K562 (cell line): ENCODE results near the gene SYF2. TPM values are rescaled to one million over a fixed set of nuclear protein-coding genes. Genes with fewer than 3 reads are reported as not detected.
"Not testable (repeated sequence)": the region's sequence is repeated elsewhere in the genome, so short reads cannot be mapped to it uniquely, and the experiment has no call there.

Experiments used
- ATAC-seq: fragments of 200-7000 bp; cut with Tn5 transposase; 3 replicates; pipeline ENCODE4 v1.9.1; 2020; ENCODE audit warnings: moderate library complexity
- BruUV-seq: library from RNA; stranded (reverse); fragments of 400-500 nt; replicated peaks from 2 replicates; lab custom pipeline; 2021; lab: Mats Ljungman, UMichigan
- CTCF ChIA-PET: fragments of 300-600 bp; formaldehyde crosslinking; extraction: SDS; loops from one replicate; lab custom pipeline; 2021; ENCODE audit warnings: low intra/inter-chr PET ratio; lab: Yijun Ruan, JAX
- POLR2A ChIA-PET: fragments of 300-600, 350-650 bp; sonication (Branson Sonifier 250); formaldehyde crosslinking; extraction: SDS; loops from one replicate; lab custom pipeline; 2021; ENCODE audit warnings: antibody characterized with exemption, inconsistent platforms; lab: Yijun Ruan, JAX
- DNase-seq, 4 experiments: peaks; one replicate each; pipeline versions ENCODE4 v3.0.0 to v3.0.0-alpha.2; 2011 to 2018; ENCODE audit warnings: low spot score in 3 of 4, mixed read lengths in 3 of 4; ENCODE audit errors: extremely low read depth in 1 of 4
- FAIRE-seq: peaks from 2 replicates; lab custom pipeline; 2011; peaks lifted over from hg19 to GRCh38; lab: Jason Lieb, UNC
- H2AFZ ChIP-seq: 2 replicates; pipeline ENCODE4 v1.6.0; 2011; ENCODE audit warnings: low read depth, low read length, control low read depth, inconsistent platforms
- H3K27ac ChIP-seq: fragments of 200-600 bp; 3 replicates; pipeline ENCODE4 v1.8.0; 2011; ENCODE audit warnings: low read depth, mild to moderate bottlenecking, control low read depth, inconsistent platforms, low read length, moderate library complexity, mixed read lengths; ENCODE audit errors: extremely low read depth
- H3K27me3 ChIP-seq, 2 experiments: fragments of 300-600 bp in 1 of 2; 2 replicates in 1 of 2; 3 replicates in 1 of 2; pipeline versions ENCODE4 v1.6.0 to v1.8.0; 2011; ENCODE audit warnings: inconsistent platforms in 2 of 2, low read length in 2 of 2, mild to moderate bottlenecking in 1 of 2, mixed read lengths in 1 of 2, moderate library complexity in 1 of 2; ENCODE audit not compliant: control insufficient read depth in 2 of 2, insufficient read depth in 2 of 2
- H3K36me3 ChIP-seq: fragments of 300-600 bp; 3 replicates; pipeline ENCODE4 v1.8.0; 2011; ENCODE audit warnings: mild to moderate bottlenecking, low read length, inconsistent platforms; ENCODE audit not compliant: control insufficient read depth, insufficient read depth
- H3K4me1 ChIP-seq, 2 experiments: fragments of 200-600 bp in 1 of 2; replicated peaks in 1 of 2; 2 replicates in 1 of 2; 3 replicates in 1 of 2; pipeline versions ENCODE4 v1.5.1 to v1.8.0; 2011; ENCODE audit warnings: inconsistent platforms in 2 of 2, low read length in 2 of 2, mild to moderate bottlenecking in 1 of 2, mixed read lengths in 1 of 2, moderate library complexity in 1 of 2; ENCODE audit not compliant: control insufficient read depth in 2 of 2, insufficient read depth in 2 of 2
- H3K4me2 ChIP-seq: 2 replicates; pipeline ENCODE4 v1.6.1; 2011; ENCODE audit warnings: low read length, control low read depth, inconsistent platforms, mixed read lengths; ENCODE audit not compliant: insufficient read depth
- H3K4me3 ChIP-seq: fragments of 200-600 bp; sonication (generic), shearing (Covaris generic); 2 replicates; pipeline ENCODE4 v1.5.1; 2016; ENCODE audit warnings: control low read depth, inconsistent platforms
- H3K79me2 ChIP-seq: fragments of 200-600 bp; 3 replicates; pipeline ENCODE4 v1.8.0; 2011; ENCODE audit warnings: low read length, inconsistent platforms; ENCODE audit not compliant: control insufficient read depth, insufficient read depth
- H3K9ac ChIP-seq, 2 experiments: 2 replicates each; pipeline versions ENCODE4 v1.6.0 to v1.6.1; 2011; ENCODE audit warnings: low read depth in 2 of 2, low read length in 2 of 2, control low read depth in 1 of 2, inconsistent platforms in 1 of 2, mild to moderate bottlenecking in 1 of 2, mixed read lengths in 1 of 2; ENCODE audit not compliant: insufficient read depth in 1 of 2
- H3K9me1 ChIP-seq: one replicate; pipeline ENCODE4 v1.6.0; 2011; ENCODE audit warnings: inconsistent platforms, mild to moderate bottlenecking, low read length, moderate library complexity; ENCODE audit not compliant: control insufficient read depth, insufficient read depth
- H3K9me3 ChIP-seq: replicated peaks from 2 replicates; pipeline ENCODE4 v1.5.1; 2011; ENCODE audit warnings: low read depth, low read length, inconsistent platforms; ENCODE audit not compliant: control insufficient read depth, insufficient read depth
- H4K20me1 ChIP-seq: replicated peaks from 2 replicates; pipeline ENCODE4 v1.6.1; 2011; ENCODE audit warnings: low read length, inconsistent platforms, mixed read lengths; ENCODE audit not compliant: control insufficient read depth, insufficient read depth
- DACH1 ChIP-seq: fragments of 450-650 bp; IDR thresholded peaks from 2 replicates; pipeline ENCODE4 v1.6.1; 2018; ENCODE audit not compliant: partially characterized antibody
- E2F8 ChIP-seq: fragments of 450-650 bp; IDR thresholded peaks from 2 replicates; pipeline ENCODE4 v1.7.1; 2018; ENCODE audit warnings: mild to moderate bottlenecking, low read depth; ENCODE audit not compliant: partially characterized antibody
- HDAC1 ChIP-seq, 2 experiments: fragments of 450-650 bp; IDR thresholded peaks; 2 replicates each; pipeline ENCODE4 v1.6.1; 2016 to 2017; ENCODE audit warnings: inconsistent platforms in 1 of 2, mild to moderate bottlenecking in 1 of 2, moderate library complexity in 1 of 2
- L3MBTL2 ChIP-seq: fragments of 450-650 bp; IDR thresholded peaks from 2 replicates; pipeline ENCODE4 v1.6.1; 2016; ENCODE audit warnings: mild to moderate bottlenecking, moderate library complexity
- MNT ChIP-seq, 2 experiments: fragments of 450-650 bp; conservative IDR thresholded peaks; 2 replicates each; pipeline ENCODE4 v1.6.1; 2017; ENCODE audit warnings: mild to moderate bottlenecking in 2 of 2, moderate library complexity in 2 of 2
- WGBS: fragments of 100-300 bp; shearing (Covaris generic); methylation state at CpG from one replicate; pipeline ENCODE4 v1.1.6; 2016; ENCODE audit warnings: low coverage, mixed read lengths; ENCODE audit not compliant: insufficient coverage; ENCODE audit errors: missing lambda C conversion rate; 5-methylcytosine and 5-hydroxymethylcytosine counted together
- in situ Hi-C: fragments of 300-500 bp; cut with MboI; formaldehyde crosslinking; loops from 4 replicates; pipeline ENCODE4 v1.15.0; 2018; ENCODE audit warnings: inconsistent platforms, mixed read lengths
- intact Hi-C: fragments of 100-400 bp; cut with micrococcal nuclease; formaldehyde crosslinking; loops from 2 replicates; pipeline ENCODE4 v1.14.2; 2022
- polyA plus RNA-seq, 8 experiments: library from polyadenylated mRNA; depleted of rRNA in 4 of 8; stranded (reverse) in 5 of 8; unstranded in 3 of 8; fragments of >200 nt; fragmentation: Nextera tagmentation in 2 of 8; fragmentation: Illumina TruSeq in 1 of 8; extraction: Ambion mirVana in 2 of 8; extraction: Trizol in 1 of 8; gene quantifications; 2 replicates each; pipeline versions ENCODE4 v1.2.1 to v1.2.3, GENCODE V29; 2011 to 2014; ENCODE audit warnings: inconsistent platforms in 1 of 8, missing spikeins in 1 of 8
- total RNA-seq, 7 experiments: library from RNA; depleted of rRNA in 6 of 7; stranded (reverse); fragments of >200 nt in 6 of 7; fragmentation: Illumina TruSeq in 2 of 7; extraction: Trizol in 2 of 7; gene quantifications; 2 replicates each; pipeline versions ENCODE4 v1.2.1 to v1.2.3, GENCODE V29; 2011 to 2021; ENCODE audit warnings: low replicate concordance in 1 of 7
- TF ChIP-seq, protein P1 (sequence below): fragments of 450-650 bp; IDR thresholded peaks from 2 replicates; pipeline ENCODE4 v1.6.1; 2016
- TF ChIP-seq, protein P2 (sequence below), 3 experiments: IDR thresholded peaks in 2 of 3; conservative IDR thresholded peaks in 1 of 3; 2 replicates each; pipeline ENCODE4 v1.5.1; 2011 to 2012; ENCODE audit warnings: low read length in 3 of 3, mild to moderate bottlenecking in 3 of 3, control low read depth in 2 of 3, improper control_type of control experiment in 1 of 3, inconsistent platforms in 1 of 3, low read depth in 1 of 3, mixed read lengths in 1 of 3, moderate library complexity in 1 of 3; ENCODE audit not compliant: insufficient read depth in 2 of 3

The SYF2 gene
- total and polyA plus RNA-seq, 9 of the 15 experiments (the other 6 are each of a cell fraction or from before 2014, with no cell fraction given): 20.9 to 69.0 (median 43.2) TPM

GRCh38 chr1:25266554-25267287 is 34.4 kb upstream of the SYF2 start:
- intact Hi-C loops, H4K20me1 ChIP-seq, H3K9me1 ChIP-seq, H3K9me3 ChIP-seq, in situ Hi-C loops, FAIRE-seq, H3K36me3 ChIP-seq, H3K27me3 ChIP-seq, BruUV-seq, H3K79me2 ChIP-seq, DNase-seq, POLR2A ChIA-PET, H3K4me1 ChIP-seq, CTCF ChIA-PET: not testable (repeated sequence)
- peak overlapping the region; percentile 69 for H3K27ac ChIP-seq
- peak; percentile 91 for ATAC-seq
- peak overlapping the region; percentile 61 to 79 for H3K9ac ChIP-seq
- peak overlapping the region; percentile 50 for H3K4me3 ChIP-seq
- peak overlapping the region; percentile 79 for H3K4me2 ChIP-seq
- 0% methylated on average over 4 of the region's 45 CpGs for WGBS
- peak overlapping the region; percentile 63; the same call in 1 of the 2 replicates for H2AFZ ChIP-seq
- TF ChIP-seq E2F8: peak; percentile 41
- TF ChIP-seq, protein P1, sequence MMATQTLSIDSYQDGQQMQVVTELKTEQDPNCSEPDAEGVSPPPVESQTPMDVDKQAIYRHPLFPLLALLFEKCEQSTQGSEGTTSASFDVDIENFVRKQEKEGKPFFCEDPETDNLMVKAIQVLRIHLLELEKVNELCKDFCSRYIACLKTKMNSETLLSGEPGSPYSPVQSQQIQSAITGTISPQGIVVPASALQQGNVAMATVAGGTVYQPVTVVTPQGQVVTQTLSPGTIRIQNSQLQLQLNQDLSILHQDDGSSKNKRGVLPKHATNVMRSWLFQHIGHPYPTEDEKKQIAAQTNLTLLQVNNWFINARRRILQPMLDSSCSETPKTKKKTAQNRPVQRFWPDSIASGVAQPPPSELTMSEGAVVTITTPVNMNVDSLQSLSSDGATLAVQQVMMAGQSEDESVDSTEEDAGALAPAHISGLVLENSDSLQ: peak; percentile 84
- TF ChIP-seq HDAC1 (IDR thresholded peaks at IDR 0.05): 0 out of 4 replicates have a peak, but pooled peaks of 1 of the 2 experiments have one; percentile 31
- peak in 1 of 2 experiments; percentile 34; a peak in 1 of 4 replicates for TF ChIP-seq MNT (conservative IDR thresholded peaks at IDR 0.05)
- peak; percentile 76 for TF ChIP-seq DACH1
- 0 out of 2 replicates have a peak, but pooled peaks have one; percentile 36 for TF ChIP-seq L3MBTL2
- TF ChIP-seq, protein P2, sequence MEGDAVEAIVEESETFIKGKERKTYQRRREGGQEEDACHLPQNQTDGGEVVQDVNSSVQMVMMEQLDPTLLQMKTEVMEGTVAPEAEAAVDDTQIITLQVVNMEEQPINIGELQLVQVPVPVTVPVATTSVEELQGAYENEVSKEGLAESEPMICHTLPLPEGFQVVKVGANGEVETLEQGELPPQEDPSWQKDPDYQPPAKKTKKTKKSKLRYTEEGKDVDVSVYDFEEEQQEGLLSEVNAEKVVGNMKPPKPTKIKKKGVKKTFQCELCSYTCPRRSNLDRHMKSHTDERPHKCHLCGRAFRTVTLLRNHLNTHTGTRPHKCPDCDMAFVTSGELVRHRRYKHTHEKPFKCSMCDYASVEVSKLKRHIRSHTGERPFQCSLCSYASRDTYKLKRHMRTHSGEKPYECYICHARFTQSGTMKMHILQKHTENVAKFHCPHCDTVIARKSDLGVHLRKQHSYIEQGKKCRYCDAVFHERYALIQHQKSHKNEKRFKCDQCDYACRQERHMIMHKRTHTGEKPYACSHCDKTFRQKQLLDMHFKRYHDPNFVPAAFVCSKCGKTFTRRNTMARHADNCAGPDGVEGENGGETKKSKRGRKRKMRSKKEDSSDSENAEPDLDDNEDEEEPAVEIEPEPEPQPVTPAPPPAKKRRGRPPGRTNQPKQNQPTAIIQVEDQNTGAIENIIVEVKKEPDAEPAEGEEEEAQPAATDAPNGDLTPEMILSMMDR (IDR thresholded peaks at IDR 0.05 in 2 of 3, conservative IDR thresholded peaks at IDR 0.05 in 1 of 3; ENCODE audit: insufficient read depth in 2 of 3, low read depth in 1 of 3, low read length in 3 of 3): peak in 1 of 3 experiments; percentile 25; a peak in 1 of 6 replicates
